HEK293 (cell line): ENCODE data around the gene TMEM198.

Experiments used
- CTCF ChIA-PET: fragments of 350-600 bp; formaldehyde crosslinking; extraction: SDS; loops from one replicate; lab custom pipeline; 2021; ENCODE audit warnings: antibody characterized with exemption; lab: Yijun Ruan, JAX
- POLR2A ChIA-PET: fragments of 300-600 bp; formaldehyde crosslinking; extraction: SDS; loops from one replicate; lab custom pipeline; 2020; ENCODE audit warnings: antibody characterized with exemption, inconsistent platforms; lab: Yijun Ruan, JAX
- H3K27ac ChIP-seq: fragments of 200-500 bp; sonication (Bioruptor generic); 2 replicates; pipeline ENCODE4 v1.5.1; 2014; ENCODE audit warnings: low read depth, low read length, control low read depth, inconsistent platforms; ENCODE audit errors: extremely low read depth
- H3K36me3 ChIP-seq, 2 experiments: fragments of 200-500 bp in 1 of 2; sonication (Bioruptor generic) in 1 of 2; 1 replicate in 1 of 2; 2 replicates in 1 of 2; pipeline ENCODE4 v1.5.1; 2014 to 2017; ENCODE audit warnings: inconsistent platforms in 2 of 2, low read length in 2 of 2; ENCODE audit not compliant: control insufficient read depth in 2 of 2, insufficient read depth in 1 of 2
- H3K4me1 ChIP-seq: fragments of 200-500 bp; sonication (Bioruptor generic); 2 replicates; pipeline ENCODE4 v1.5.1; 2014; ENCODE audit warnings: mild to moderate bottlenecking, low read length, inconsistent platforms; ENCODE audit not compliant: control insufficient read depth, insufficient read depth
- H3K4me3 ChIP-seq: 2 replicates; pipeline ENCODE4 v1.5.1; 2011; ENCODE audit warnings: low read depth, mild to moderate bottlenecking, control low read depth, low read length, moderate library complexity
- H3K9me3 ChIP-seq: fragments of 200-500 bp; sonication (Bioruptor generic); 2 replicates; pipeline ENCODE4 v1.5.1; 2014; ENCODE audit warnings: low read depth, low read length, inconsistent platforms; ENCODE audit not compliant: control insufficient read depth, insufficient read depth
- FEZF1 ChIP-seq: fragments of 450-650 bp; formaldehyde crosslinking; IDR thresholded peaks from 2 replicates; pipeline ENCODE4 v1.5.1; 2016; ENCODE audit warnings: missing biosample characterization, missing genetic modification characterization
- GLIS1 ChIP-seq: fragments of 450-650 bp; formaldehyde crosslinking; IDR thresholded peaks from 2 replicates; pipeline ENCODE4 v1.5.1; 2016; ENCODE audit warnings: missing biosample characterization, missing genetic modification characterization
- HOXA7 ChIP-seq: sonication (generic); formaldehyde crosslinking; IDR thresholded peaks from 2 replicates; pipeline ENCODE4 v1.8.1; 2022; ENCODE audit warnings: missing genetic modification reagents, borderline replicate concordance
- MEIS1 ChIP-seq: sonication (generic); formaldehyde crosslinking; IDR thresholded peaks from 2 replicates; pipeline ENCODE4 v1.8.1; 2022; ENCODE audit warnings: missing genetic modification reagents, mild to moderate bottlenecking, borderline replicate concordance
- SCRT2 ChIP-seq: fragments of 450-650 bp; formaldehyde crosslinking; IDR thresholded peaks from 2 replicates; pipeline ENCODE4 v1.5.1; 2016; ENCODE audit warnings: missing biosample characterization, missing genetic modification characterization
- TRIM28 ChIP-seq: IDR thresholded peaks from 2 replicates; pipeline ENCODE4 v1.6.1; 2011; ENCODE audit warnings: low read length, control low read depth, borderline replicate concordance
- ZBTB48 ChIP-seq: fragments of 450-650 bp; formaldehyde crosslinking; IDR thresholded peaks from 2 replicates; pipeline ENCODE4 v1.5.1; 2016; ENCODE audit warnings: missing biosample characterization, missing genetic modification characterization
- ZNF121 ChIP-seq: fragments of 450-650 bp; formaldehyde crosslinking; IDR thresholded peaks from 2 replicates; pipeline ENCODE4 v1.5.1; 2016; ENCODE audit warnings: missing biosample characterization, missing genetic modification characterization
- ZNF16 ChIP-seq: fragments of 450-650 bp; formaldehyde crosslinking; IDR thresholded peaks from 2 replicates; pipeline ENCODE4 v1.5.1; 2016; ENCODE audit warnings: low read depth, missing biosample characterization, missing genetic modification characterization
- ZNF239 ChIP-seq: fragments of 450-650 bp; formaldehyde crosslinking; IDR thresholded peaks from 2 replicates; pipeline ENCODE4 v1.5.1; 2016; ENCODE audit warnings: missing biosample characterization, missing genetic modification characterization
- ZNF311 ChIP-seq: fragments of 450-650 bp; formaldehyde crosslinking; IDR thresholded peaks from 2 replicates; pipeline ENCODE4 v1.5.1; 2017; ENCODE audit warnings: missing biosample characterization, missing genetic modification characterization, borderline replicate concordance
- ZNF48 ChIP-seq: fragments of 450-650 bp; formaldehyde crosslinking; IDR thresholded peaks from 2 replicates; pipeline ENCODE4 v1.5.1; 2016; ENCODE audit warnings: missing biosample characterization, missing genetic modification characterization
- ZNF514 ChIP-seq: fragments of 450-650 bp; formaldehyde crosslinking; IDR thresholded peaks from 2 replicates; pipeline ENCODE4 v1.5.1; 2016; ENCODE audit warnings: missing biosample characterization, missing genetic modification characterization
- ZNF621 ChIP-seq: fragments of 450-650 bp; formaldehyde crosslinking; IDR thresholded peaks from 2 replicates; pipeline ENCODE4 v1.5.1; 2017; ENCODE audit warnings: missing biosample characterization, missing genetic modification characterization
- ZNF768 ChIP-seq: fragments of 450-650 bp; formaldehyde crosslinking; IDR thresholded peaks from 2 replicates; pipeline ENCODE4 v1.5.1; 2018; ENCODE audit warnings: missing biosample characterization, mild to moderate bottlenecking, missing genetic modification characterization
- ZNF830 ChIP-seq: fragments of 450-650 bp; IDR thresholded peaks from 2 replicates; pipeline ENCODE4 v1.5.0; 2018; ENCODE audit warnings: missing biosample characterization, missing genetic modification characterization, low read depth, mild to moderate bottlenecking, moderate library complexity
- TF ChIP-seq, protein P1 (sequence below): fragments of 450-650 bp; formaldehyde crosslinking; IDR thresholded peaks from 2 replicates; pipeline ENCODE4 v1.5.1; 2016; ENCODE audit warnings: missing biosample characterization, missing genetic modification characterization, low read depth
- TF ChIP-seq, protein P2 (sequence below): fragments of 450-650 bp; formaldehyde crosslinking; IDR thresholded peaks from 2 replicates; pipeline ENCODE4 v1.5.1; 2016; ENCODE audit warnings: missing biosample characterization, missing genetic modification characterization
- TF ChIP-seq, protein P3 (sequence below): fragments of 450-650 bp; formaldehyde crosslinking; IDR thresholded peaks from 2 replicates; pipeline ENCODE4 v1.5.1; 2016; ENCODE audit warnings: missing biosample characterization, missing genetic modification characterization
- TF ChIP-seq, protein P4 (sequence below): fragments of 450-650 bp; formaldehyde crosslinking; IDR thresholded peaks from 2 replicates; pipeline ENCODE4 v1.5.1; 2017; ENCODE audit warnings: missing biosample characterization, missing genetic modification characterization
- TF ChIP-seq, protein P5 (sequence below): fragments of 450-650 bp; formaldehyde crosslinking; IDR thresholded peaks from 2 replicates; pipeline ENCODE4 v1.5.1; 2016; ENCODE audit warnings: missing biosample characterization, missing genetic modification characterization
- TF ChIP-seq, protein P6 (sequence below): fragments of 450-650 bp; formaldehyde crosslinking; IDR thresholded peaks from 2 replicates; pipeline ENCODE4 v1.5.1; 2016; ENCODE audit warnings: missing biosample characterization, missing genetic modification characterization
- TF ChIP-seq, protein P7 (sequence below): fragments of 450-650 bp; formaldehyde crosslinking; IDR thresholded peaks from 2 replicates; pipeline ENCODE4 v1.5.1; 2016; ENCODE audit warnings: missing biosample characterization, missing genetic modification characterization

TMEM198 gene

DNA sequence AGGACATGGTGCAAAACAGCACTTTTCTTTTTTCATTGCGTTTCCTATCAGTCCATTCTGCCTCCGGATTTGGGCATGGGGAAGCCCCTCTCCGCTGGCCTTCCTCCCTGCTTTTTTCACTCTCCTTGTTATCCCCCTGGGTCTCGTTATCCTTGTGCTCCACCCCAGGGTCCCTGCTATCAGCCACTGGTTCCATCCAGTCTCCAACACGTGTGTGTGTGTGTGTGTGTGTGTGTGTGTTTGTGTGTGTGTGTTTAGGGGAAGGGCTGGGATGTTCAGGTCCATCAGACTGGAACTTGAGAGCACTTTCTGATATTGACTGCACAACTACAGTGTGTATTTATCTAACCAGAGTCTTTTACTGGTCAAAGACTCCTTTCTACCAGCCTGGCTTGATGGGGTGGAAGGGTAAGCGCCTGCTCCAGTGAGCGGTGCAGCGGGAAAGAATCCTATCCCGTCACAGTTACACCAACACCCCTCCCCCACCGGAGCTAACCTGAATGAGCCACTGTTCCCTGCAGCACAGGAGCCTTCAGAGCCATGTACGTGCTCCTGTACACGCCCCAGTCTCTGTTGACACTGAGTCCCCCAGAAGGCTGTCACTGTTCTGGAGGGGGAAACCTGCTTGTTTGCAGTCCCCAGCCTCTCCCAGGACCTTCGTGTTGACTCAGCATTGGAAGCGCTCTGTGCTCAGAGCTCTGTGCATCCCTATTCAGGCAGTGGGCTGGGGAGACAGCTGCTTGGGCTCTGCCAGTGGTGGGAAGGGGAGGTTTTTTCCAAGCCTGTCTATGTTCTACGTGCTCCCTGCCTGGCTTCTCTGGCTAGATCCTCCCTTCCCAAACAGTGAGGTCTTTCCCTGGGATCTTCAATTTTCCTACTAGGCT is 32.9 kb downstream of the TMEM198 start:
- H3K9me3 ChIP-seq: no peaks in the 10 kb centered on the region
- peak overlapping the region; percentile 49; the same call in 1 of the 2 replicates for H3K27ac ChIP-seq
- POLR2A ChIA-PET: interaction anchor here (1.0 to 1.2 kb wide), 3 partner anchors 10 to 20 kb away, joined by 3 to 4 read pairs (median 4); no protein-coding TSS in a partner anchor
- H3K4me1 ChIP-seq: peaks cover 5% of the 10 kb centered on the region
- CTCF ChIA-PET: interaction anchor here (0.7 to 1.9 kb wide), 6 partner anchors 16 to 146 kb away, joined by 3 to 8 read pairs (median 4); no protein-coding TSS in a partner anchor
- no peaks in the 10 kb centered on the region for H3K36me3 ChIP-seq
- no peak overlapping the region for H3K4me3 ChIP-seq
- no peak for TF ChIP-seq ZNF514 (tag by site-specific recombination)
- TF ChIP-seq HOXA7: no peak
- TF ChIP-seq ZNF768 (tag by site-specific recombination): no peak
- no peak for TF ChIP-seq ZNF621
- TF ChIP-seq, protein P1, sequence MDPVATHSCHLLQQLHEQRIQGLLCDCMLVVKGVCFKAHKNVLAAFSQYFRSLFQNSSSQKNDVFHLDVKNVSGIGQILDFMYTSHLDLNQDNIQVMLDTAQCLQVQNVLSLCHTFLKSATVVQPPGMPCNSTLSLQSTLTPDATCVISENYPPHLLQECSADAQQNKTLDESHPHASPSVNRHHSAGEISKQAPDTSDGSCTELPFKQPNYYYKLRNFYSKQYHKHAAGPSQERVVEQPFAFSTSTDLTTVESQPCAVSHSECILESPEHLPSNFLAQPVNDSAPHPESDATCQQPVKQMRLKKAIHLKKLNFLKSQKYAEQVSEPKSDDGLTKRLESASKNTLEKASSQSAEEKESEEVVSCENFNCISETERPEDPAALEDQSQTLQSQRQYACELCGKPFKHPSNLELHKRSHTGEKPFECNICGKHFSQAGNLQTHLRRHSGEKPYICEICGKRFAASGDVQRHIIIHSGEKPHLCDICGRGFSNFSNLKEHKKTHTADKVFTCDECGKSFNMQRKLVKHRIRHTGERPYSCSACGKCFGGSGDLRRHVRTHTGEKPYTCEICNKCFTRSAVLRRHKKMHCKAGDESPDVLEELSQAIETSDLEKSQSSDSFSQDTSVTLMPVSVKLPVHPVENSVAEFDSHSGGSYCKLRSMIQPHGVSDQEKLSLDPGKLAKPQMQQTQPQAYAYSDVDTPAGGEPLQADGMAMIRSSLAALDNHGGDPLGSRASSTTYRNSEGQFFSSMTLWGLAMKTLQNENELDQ (tag by site-specific recombination): no peak
- TF ChIP-seq MEIS1 (CRISPR knock-in tag): no peak
- no peak for TF ChIP-seq ZNF121 (tag by site-specific recombination)
- peak; percentile 92 for TF ChIP-seq TRIM28
- no peak for TF ChIP-seq FEZF1 (tag by site-specific recombination)
- TF ChIP-seq ZNF16: no peak
- TF ChIP-seq, protein P2, sequence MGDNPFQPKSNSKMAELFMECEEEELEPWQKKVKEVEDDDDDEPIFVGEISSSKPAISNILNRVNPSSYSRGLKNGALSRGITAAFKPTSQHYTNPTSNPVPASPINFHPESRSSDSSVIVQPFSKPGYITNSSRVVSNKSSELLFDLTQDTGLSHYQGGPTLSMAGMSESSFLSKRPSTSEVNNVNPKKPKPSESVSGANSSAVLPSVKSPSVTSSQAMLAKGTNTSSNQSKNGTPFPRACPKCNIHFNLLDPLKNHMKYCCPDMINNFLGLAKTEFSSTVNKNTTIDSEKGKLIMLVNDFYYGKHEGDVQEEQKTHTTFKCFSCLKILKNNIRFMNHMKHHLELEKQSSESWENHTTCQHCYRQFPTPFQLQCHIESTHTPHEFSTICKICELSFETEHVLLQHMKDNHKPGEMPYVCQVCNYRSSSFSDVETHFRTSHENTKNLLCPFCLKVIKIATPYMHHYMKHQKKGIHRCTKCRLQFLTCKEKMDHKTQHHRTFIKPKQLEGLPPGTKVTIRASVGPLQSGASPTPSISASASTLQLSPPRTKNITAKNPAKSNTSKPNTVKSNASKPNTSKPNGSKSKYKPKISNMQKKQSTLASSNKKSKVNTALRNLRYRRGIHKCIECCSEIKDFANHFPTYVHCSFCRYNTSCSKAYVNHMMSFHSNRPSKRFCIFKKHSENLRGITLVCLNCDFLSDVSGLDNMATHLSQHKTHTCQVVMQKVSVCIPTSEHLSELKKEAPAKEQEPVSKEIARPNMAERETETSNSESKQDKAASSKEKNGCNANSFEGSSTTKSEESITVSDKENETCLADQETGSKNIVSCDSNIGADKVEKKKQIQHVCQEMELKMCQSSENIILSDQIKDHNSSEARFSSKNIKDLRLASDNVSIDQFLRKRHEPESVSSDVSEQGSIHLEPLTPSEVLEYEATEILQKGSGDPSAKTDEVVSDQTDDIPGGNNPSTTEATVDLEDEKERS (tag by site-specific recombination): no peak
- no peak for TF ChIP-seq ZNF48 (tag by site-specific recombination)
- TF ChIP-seq, protein P3, sequence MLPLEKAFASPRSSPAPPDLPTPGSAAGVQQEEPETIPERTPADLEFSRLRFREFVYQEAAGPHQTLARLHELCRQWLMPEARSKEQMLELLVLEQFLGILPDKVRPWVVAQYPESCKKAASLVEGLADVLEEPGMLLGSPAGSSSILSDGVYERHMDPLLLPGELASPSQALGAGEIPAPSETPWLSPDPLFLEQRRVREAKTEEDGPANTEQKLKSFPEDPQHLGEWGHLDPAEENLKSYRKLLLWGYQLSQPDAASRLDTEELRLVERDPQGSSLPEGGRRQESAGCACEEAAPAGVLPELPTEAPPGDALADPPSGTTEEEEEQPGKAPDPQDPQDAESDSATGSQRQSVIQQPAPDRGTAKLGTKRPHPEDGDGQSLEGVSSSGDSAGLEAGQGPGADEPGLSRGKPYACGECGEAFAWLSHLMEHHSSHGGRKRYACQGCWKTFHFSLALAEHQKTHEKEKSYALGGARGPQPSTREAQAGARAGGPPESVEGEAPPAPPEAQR (tag by site-specific recombination): no peak
- TF ChIP-seq ZNF830 (tag by site-specific recombination): no peak
- TF ChIP-seq, protein P4, sequence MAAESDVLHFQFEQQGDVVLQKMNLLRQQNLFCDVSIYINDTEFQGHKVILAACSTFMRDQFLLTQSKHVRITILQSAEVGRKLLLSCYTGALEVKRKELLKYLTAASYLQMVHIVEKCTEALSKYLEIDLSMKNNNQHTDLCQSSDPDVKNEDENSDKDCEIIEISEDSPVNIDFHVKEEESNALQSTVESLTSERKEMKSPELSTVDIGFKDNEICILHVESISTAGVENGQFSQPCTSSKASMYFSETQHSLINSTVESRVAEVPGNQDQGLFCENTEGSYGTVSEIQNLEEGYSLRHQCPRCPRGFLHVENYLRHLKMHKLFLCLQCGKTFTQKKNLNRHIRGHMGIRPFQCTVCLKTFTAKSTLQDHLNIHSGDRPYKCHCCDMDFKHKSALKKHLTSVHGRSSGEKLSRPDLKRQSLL (tag by site-specific recombination): no peak
- TF ChIP-seq SCRT2 (tag by site-specific recombination): no peak
- TF ChIP-seq, protein P5, sequence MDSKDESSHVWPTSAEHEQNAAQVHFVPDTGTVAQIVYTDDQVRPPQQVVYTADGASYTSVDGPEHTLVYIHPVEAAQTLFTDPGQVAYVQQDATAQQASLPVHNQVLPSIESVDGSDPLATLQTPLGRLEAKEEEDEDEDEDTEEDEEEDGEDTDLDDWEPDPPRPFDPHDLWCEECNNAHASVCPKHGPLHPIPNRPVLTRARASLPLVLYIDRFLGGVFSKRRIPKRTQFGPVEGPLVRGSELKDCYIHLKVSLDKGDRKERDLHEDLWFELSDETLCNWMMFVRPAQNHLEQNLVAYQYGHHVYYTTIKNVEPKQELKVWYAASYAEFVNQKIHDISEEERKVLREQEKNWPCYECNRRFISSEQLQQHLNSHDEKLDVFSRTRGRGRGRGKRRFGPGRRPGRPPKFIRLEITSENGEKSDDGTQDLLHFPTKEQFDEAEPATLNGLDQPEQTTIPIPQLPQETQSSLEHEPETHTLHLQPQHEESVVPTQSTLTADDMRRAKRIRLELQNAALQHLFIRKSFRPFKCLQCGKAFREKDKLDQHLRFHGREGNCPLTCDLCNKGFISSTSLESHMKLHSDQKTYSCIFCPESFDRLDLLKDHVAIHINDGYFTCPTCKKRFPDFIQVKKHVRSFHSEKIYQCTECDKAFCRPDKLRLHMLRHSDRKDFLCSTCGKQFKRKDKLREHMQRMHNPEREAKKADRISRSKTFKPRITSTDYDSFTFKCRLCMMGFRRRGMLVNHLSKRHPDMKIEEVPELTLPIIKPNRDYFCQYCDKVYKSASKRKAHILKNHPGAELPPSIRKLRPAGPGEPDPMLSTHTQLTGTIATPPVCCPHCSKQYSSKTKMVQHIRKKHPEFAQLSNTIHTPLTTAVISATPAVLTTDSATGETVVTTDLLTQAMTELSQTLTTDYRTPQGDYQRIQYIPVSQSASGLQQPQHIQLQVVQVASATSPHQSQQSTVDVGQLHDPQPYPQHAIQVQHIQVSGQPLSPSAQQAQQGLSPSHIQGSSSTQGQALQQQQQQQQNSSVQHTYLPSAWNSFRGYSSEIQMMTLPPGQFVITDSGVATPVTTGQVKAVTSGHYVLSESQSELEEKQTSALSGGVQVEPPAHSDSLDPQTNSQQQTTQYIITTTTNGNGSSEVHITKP (tag by site-specific recombination): peak; percentile 48
- TF ChIP-seq, protein P6, sequence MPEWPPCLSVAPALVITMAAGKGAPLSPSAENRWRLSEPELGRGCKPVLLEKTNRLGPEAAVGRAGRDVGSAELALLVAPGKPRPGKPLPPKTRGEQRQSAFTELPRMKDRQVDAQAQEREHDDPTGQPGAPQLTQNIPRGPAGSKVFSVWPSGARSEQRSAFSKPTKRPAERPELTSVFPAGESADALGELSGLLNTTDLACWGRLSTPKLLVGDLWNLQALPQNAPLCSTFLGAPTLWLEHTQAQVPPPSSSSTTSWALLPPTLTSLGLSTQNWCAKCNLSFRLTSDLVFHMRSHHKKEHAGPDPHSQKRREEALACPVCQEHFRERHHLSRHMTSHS (tag by site-specific recombination): no peak
- TF ChIP-seq, protein P7, sequence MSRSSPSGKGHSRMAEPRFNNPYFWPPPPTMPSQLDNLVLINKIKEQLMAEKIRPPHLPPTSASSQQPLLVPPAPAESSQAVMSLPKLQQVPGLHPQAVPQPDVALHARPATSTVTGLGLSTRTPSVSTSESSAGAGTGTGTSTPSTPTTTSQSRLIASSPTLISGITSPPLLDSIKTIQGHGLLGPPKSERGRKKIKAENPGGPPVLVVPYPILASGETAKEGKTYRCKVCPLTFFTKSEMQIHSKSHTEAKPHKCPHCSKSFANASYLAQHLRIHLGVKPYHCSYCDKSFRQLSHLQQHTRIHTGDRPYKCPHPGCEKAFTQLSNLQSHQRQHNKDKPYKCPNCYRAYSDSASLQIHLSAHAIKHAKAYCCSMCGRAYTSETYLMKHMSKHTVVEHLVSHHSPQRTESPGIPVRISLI (tag by site-specific recombination): no peak
- TF ChIP-seq ZNF311 (tag by site-specific recombination): no peak
- no peak for TF ChIP-seq GLIS1
- no peak for TF ChIP-seq ZNF239
- no peak for TF ChIP-seq ZBTB48 (tag by site-specific recombination)
